NCI-H226 (cell line): ENCODE data around the gene ST6GALNAC6.

ENCODE experiments used
- DNase-seq: peaks from one replicate; pipeline ENCODE4 v3.0.0-alpha.2; 2015

ST6GALNAC6 gene

GRCh38 chr9:127915801-127916719 lies 16.7 kb upstream of the ST6GALNAC6 start:
- no peak for DNase-seq

- no peak for DNase-seq
These were observed 15.9 kb upstream of the ST6GALNAC6 start for GRCh38 chr9:127915325-127915752.

- DNase-seq, result no peak
These were observed 14.3 kb upstream of the ST6GALNAC6 start for GRCh38 chr9:127913682-127914081.

GRCh38 chr9:127912882-127913281 lies 13.5 kb upstream of the ST6GALNAC6 start:
- DNase-seq, result no peak

GRCh38 chr9:127912296-127912695 lies 12.9 kb upstream of the ST6GALNAC6 start:
- DNase-seq, result no peak

- peak; percentile 58 for DNase-seq
These were observed 11.3 kb upstream of the ST6GALNAC6 start for GRCh38 chr9:127910613-127911205.

- no peak for DNase-seq
These were observed 10.5 kb upstream of the ST6GALNAC6 start for GRCh38 chr9:127909839-127910273.

GRCh38 chr9:127908660-127908926 lies 9.2 kb upstream of the ST6GALNAC6 start:
- no peak for DNase-seq

GRCh38 chr9:127907867-127908659 lies 8.7 kb upstream of the ST6GALNAC6 start:
- no peak for DNase-seq

GRCh38 chr9:127905788-127906191 lies 6.4 kb upstream of the ST6GALNAC6 start:
- DNase-seq, result no peak

- DNase-seq, result no peak
These were observed 5.8 kb upstream of the ST6GALNAC6 start for GRCh38 chr9:127905004-127905728.

- DNase-seq, result no peak
These were observed 5.2 kb upstream of the ST6GALNAC6 start for GRCh38 chr9:127904561-127905003.

- DNase-seq, result no peak
These were observed 4.4 kb upstream of the ST6GALNAC6 start for GRCh38 chr9:127903557-127904475.

GRCh38 chr9:127898433-127899127 lies 823 bp downstream of the ST6GALNAC6 start:
- peak; percentile 77 for DNase-seq

- peak; percentile 75 for DNase-seq
These were observed 2.2 kb downstream of the ST6GALNAC6 start for GRCh38 chr9:127897193-127897692.

- no peak for DNase-seq
These were observed 2.8 kb downstream of the ST6GALNAC6 start for GRCh38 chr9:127896395-127897192.

GRCh38 chr9:127895811-127896210 lies 3.6 kb downstream of the ST6GALNAC6 start:
- no peak for DNase-seq

- no peak for DNase-seq
These were observed 6.0 kb downstream of the ST6GALNAC6 start for GRCh38 chr9:127893392-127893791.

- no peak for DNase-seq
These were observed 6.6 kb downstream of the ST6GALNAC6 start for GRCh38 chr9:127892831-127893230.

GRCh38 chr9:127890053-127890452 lies 9.3 kb downstream of the ST6GALNAC6 start:
- no peak for DNase-seq
